ENCODE measurements around the gene ZFHX3.

GRCh38 chr16:73068541-73069401 is 20.8 kb upstream of the ZFHX3 start:
- TF ChIP-seq CTCF (IDR thresholded peaks at IDR 0.05; ENCODE audit: extremely low read depth in 1 of 2, insufficient read depth in 1 of 2, low read depth in 1 of 2, low read length in 2 of 2) = no peak
- TF ChIP-seq POLR2AphosphoS5 (IDR thresholded peaks at IDR 0.05; ENCODE audit: insufficient read depth, low read depth, low read length) = no peak
- TF ChIP-seq POLR2A (IDR thresholded peaks at IDR 0.05; ENCODE audit: low read depth, low read length) = peak; percentile 78
- TF ChIP-seq EZH2 (IDR thresholded peaks at IDR 0.05; ENCODE audit: borderline replicate concordance, low read depth, low read length, severe bottlenecking) = no peak

All from endothelial cell of umbilical vein (primary cell).